ENCODE data around the gene FBXW11.

GRCh38 chr5:171927345-171927941 lies 79.0 kb downstream of the FBXW11 start:
- no peak for TF ChIP-seq EZH2 (IDR thresholded peaks at IDR 0.05; ENCODE audit: borderline replicate concordance, low read depth, low read length, poor library complexity, severe bottlenecking)
- peak; percentile 47 for TF ChIP-seq CTCF (conservative IDR thresholded peaks at IDR 0.05; ENCODE audit: low read depth, low read length)
